Neural cell (in vitro differentiated cells): ENCODE data around the gene CCDC154. TPM values are rescaled to one million over a fixed set of nuclear protein-coding genes. Genes with fewer than 3 reads are reported as not detected.

Experiments
- H2AFZ ChIP-seq: fragments of 200-600, 300-800 bp; sonication (generic), shearing (Covaris generic); 2 replicates; pipeline ENCODE4 v1.6.0; 2014; ENCODE audit warnings: low read depth, mild to moderate bottlenecking, antibody characterized with exemption, low read length, moderate library complexity
- H3F3A ChIP-seq: fragments of 200-600 bp; shearing (Covaris generic); 2 replicates; pipeline ENCODE4 v1.6.1; 2016; ENCODE audit warnings: mild to moderate bottlenecking, moderate library complexity, mixed read lengths, antibody characterized with exemption, low read length; ENCODE audit not compliant: insufficient read depth, poor library complexity, severe bottlenecking
- H3K27ac ChIP-seq: fragments of 200-600, 300-800 bp; sonication (generic), shearing (Covaris generic); 2 replicates; pipeline ENCODE4 v1.5.1; 2014; ENCODE audit warnings: mild to moderate bottlenecking, low read length, moderate library complexity
- H3K27me3 ChIP-seq: fragments of 300-800, 200-600 bp; sonication (generic), shearing (Covaris generic); 2 replicates; pipeline ENCODE4 v1.6.0; 2014; ENCODE audit warnings: mild to moderate bottlenecking, low read depth, low read length, moderate library complexity; ENCODE audit not compliant: insufficient read depth
- H3K36me3 ChIP-seq: fragments of 300-800, 200-600 bp; sonication (generic), shearing (Covaris generic); 2 replicates; pipeline ENCODE4 v1.5.1; 2014; ENCODE audit warnings: mild to moderate bottlenecking, antibody characterized with exemption, low read length, moderate library complexity; ENCODE audit not compliant: insufficient read depth
- H3K4me2 ChIP-seq: fragments of 300-800, 200-600 bp; sonication (generic), shearing (Covaris generic); 2 replicates; pipeline ENCODE4 v1.6.0; 2014; ENCODE audit warnings: mild to moderate bottlenecking, low read length
- H3K4me3 ChIP-seq: fragments of 300-800, 200-600 bp; sonication (generic), shearing (Covaris generic); 2 replicates; pipeline ENCODE4 v1.5.1; 2014; ENCODE audit warnings: mild to moderate bottlenecking, low read length, moderate library complexity
- H3K79me2 ChIP-seq: fragments of 200-600 bp; shearing (Covaris generic); replicated peaks from 2 replicates; pipeline ENCODE4 v1.6.0; 2014; ENCODE audit warnings: mild to moderate bottlenecking, low read length, moderate library complexity; ENCODE audit not compliant: insufficient read depth
- H3K9ac ChIP-seq: fragments of 300-800, 200-600 bp; sonication (generic), shearing (Covaris generic); 2 replicates; pipeline ENCODE4 v1.6.1; 2016; ENCODE audit warnings: mild to moderate bottlenecking, low read length, mixed read lengths
- H3K9me2 ChIP-seq: fragments of 200-600 bp; shearing (Covaris generic); 2 replicates; pipeline ENCODE4 v1.6.1; 2016; ENCODE audit warnings: mild to moderate bottlenecking, low read length, mixed read lengths; ENCODE audit not compliant: insufficient read depth
- H3K9me3 ChIP-seq: fragments of 200-600, 300-800 bp; sonication (generic), shearing (Covaris generic); 2 replicates; pipeline ENCODE4 v1.6.1; 2016; ENCODE audit warnings: mild to moderate bottlenecking, mixed run types, low read length, moderate library complexity, mixed read lengths
- H4K20me1 ChIP-seq: fragments of 200-600 bp; shearing (Covaris generic); 2 replicates; pipeline ENCODE4 v1.6.1; 2016; ENCODE audit warnings: mild to moderate bottlenecking, mixed run types; ENCODE audit not compliant: insufficient read depth
- EP300 ChIP-seq: fragments of 450-650 bp; conservative IDR thresholded peaks from 2 replicates; pipeline ENCODE4 v1.6.1; 2014; ENCODE audit warnings: antibody characterized with exemption, mild to moderate bottlenecking, moderate library complexity; ENCODE audit not compliant: poor library complexity, severe bottlenecking
- EZH2 ChIP-seq: fragments of 200-600, 300-800 bp; shearing (Covaris generic), sonication (generic); IDR thresholded peaks from 2 replicates; pipeline ENCODE4 v1.6.1; 2014; ENCODE audit warnings: antibody characterized with exemption, low read length, borderline replicate concordance, mild to moderate bottlenecking; ENCODE audit not compliant: insufficient read depth, poor library complexity, severe bottlenecking
- MXI1 ChIP-seq: fragments of 450-650 bp; conservative IDR thresholded peaks from 2 replicates; pipeline ENCODE4 v1.6.1; 2014; ENCODE audit warnings: antibody characterized with exemption, mild to moderate bottlenecking; ENCODE audit not compliant: poor library complexity, severe bottlenecking
- POLR2AphosphoS5 ChIP-seq: IDR thresholded peaks from 2 replicates; pipeline ENCODE4 v1.6.1; 2012
- RAD21 ChIP-seq: fragments of 450-650 bp; conservative IDR thresholded peaks from 2 replicates; pipeline ENCODE4 v1.6.1; 2014; ENCODE audit warnings: antibody characterized with exemption, mild to moderate bottlenecking, moderate library complexity
- SMC3 ChIP-seq: fragments of 450-650 bp; conservative IDR thresholded peaks from 2 replicates; pipeline ENCODE4 v1.6.1; 2014; ENCODE audit warnings: antibody characterized with exemption, mild to moderate bottlenecking, moderate library complexity; ENCODE audit not compliant: poor library complexity
- TAF1 ChIP-seq: IDR thresholded peaks from 2 replicates; pipeline ENCODE4 v1.6.1; 2012; ENCODE audit warnings: low read depth
- polyA plus RNA-seq: library from polyadenylated mRNA; depleted of rRNA; stranded (reverse); fragments of >200 nt; gene quantifications from 2 replicates; pipeline ENCODE4 v1.2.3, GENCODE V29; 2014
- TF ChIP-seq, protein P1 (sequence below): IDR thresholded peaks from 2 replicates; pipeline ENCODE4 v1.6.1; 2012; ENCODE audit warnings: borderline replicate concordance
- TF ChIP-seq, protein P2 (sequence below): fragments of 450-650 bp; IDR thresholded peaks from 2 replicates; pipeline ENCODE4 v1.5.1; 2014; ENCODE audit warnings: antibody characterized with exemption, mild to moderate bottlenecking, moderate library complexity; ENCODE audit not compliant: poor library complexity, severe bottlenecking

CCDC154 gene
- polyA plus RNA-seq, 1 donor from 2014 or later: 3.3 TPM

- Histone ChIP-seq H2AFZ (peak within 1 kb of the TSS; percentile 83), H3K27ac (peak within 1 kb of the TSS; percentile 75), H3K9me3 (no peaks in the 10 kb centered on the region), H3K9ac (peak within 1 kb of the TSS; percentile 91), H4K20me1 (no peaks in the 10 kb centered on the region), H3K4me3 (peak within 1 kb of the TSS; percentile 88), H3K4me2 (peak within 1 kb of the TSS; percentile 95), H3K27me3 (no peaks in the 10 kb centered on the region), H3F3A (no peaks in the 10 kb centered on the region), H3K79me2 (peaks cover 17% of the 10 kb centered on the region), H3K9me2 (no peaks in the 10 kb centered on the region), H3K36me3 (no peaks in the 10 kb centered on the region)
- TF ChIP-seq RAD21 (no peak), EP300 (peak; percentile 50), MXI1 (peak; percentile 97), EZH2 (no peak), SMC3 (peak; percentile 29), POLR2AphosphoS5 (peak; percentile 86), TAF1 (no peak)
- TF ChIP-seq, protein P1, sequence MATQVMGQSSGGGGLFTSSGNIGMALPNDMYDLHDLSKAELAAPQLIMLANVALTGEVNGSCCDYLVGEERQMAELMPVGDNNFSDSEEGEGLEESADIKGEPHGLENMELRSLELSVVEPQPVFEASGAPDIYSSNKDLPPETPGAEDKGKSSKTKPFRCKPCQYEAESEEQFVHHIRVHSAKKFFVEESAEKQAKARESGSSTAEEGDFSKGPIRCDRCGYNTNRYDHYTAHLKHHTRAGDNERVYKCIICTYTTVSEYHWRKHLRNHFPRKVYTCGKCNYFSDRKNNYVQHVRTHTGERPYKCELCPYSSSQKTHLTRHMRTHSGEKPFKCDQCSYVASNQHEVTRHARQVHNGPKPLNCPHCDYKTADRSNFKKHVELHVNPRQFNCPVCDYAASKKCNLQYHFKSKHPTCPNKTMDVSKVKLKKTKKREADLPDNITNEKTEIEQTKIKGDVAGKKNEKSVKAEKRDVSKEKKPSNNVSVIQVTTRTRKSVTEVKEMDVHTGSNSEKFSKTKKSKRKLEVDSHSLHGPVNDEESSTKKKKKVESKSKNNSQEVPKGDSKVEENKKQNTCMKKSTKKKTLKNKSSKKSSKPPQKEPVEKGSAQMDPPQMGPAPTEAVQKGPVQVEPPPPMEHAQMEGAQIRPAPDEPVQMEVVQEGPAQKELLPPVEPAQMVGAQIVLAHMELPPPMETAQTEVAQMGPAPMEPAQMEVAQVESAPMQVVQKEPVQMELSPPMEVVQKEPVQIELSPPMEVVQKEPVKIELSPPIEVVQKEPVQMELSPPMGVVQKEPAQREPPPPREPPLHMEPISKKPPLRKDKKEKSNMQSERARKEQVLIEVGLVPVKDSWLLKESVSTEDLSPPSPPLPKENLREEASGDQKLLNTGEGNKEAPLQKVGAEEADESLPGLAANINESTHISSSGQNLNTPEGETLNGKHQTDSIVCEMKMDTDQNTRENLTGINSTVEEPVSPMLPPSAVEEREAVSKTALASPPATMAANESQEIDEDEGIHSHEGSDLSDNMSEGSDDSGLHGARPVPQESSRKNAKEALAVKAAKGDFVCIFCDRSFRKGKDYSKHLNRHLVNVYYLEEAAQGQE: no peak
- TF ChIP-seq, protein P2, sequence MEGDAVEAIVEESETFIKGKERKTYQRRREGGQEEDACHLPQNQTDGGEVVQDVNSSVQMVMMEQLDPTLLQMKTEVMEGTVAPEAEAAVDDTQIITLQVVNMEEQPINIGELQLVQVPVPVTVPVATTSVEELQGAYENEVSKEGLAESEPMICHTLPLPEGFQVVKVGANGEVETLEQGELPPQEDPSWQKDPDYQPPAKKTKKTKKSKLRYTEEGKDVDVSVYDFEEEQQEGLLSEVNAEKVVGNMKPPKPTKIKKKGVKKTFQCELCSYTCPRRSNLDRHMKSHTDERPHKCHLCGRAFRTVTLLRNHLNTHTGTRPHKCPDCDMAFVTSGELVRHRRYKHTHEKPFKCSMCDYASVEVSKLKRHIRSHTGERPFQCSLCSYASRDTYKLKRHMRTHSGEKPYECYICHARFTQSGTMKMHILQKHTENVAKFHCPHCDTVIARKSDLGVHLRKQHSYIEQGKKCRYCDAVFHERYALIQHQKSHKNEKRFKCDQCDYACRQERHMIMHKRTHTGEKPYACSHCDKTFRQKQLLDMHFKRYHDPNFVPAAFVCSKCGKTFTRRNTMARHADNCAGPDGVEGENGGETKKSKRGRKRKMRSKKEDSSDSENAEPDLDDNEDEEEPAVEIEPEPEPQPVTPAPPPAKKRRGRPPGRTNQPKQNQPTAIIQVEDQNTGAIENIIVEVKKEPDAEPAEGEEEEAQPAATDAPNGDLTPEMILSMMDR: no peak
These were observed 30.6 kb upstream of the CCDC154 start, which contains the start of gene CLCN7 for GRCh38 chr16:1474796-1475551. Gene CLCN7, minus strand, starts transcription at chr16:1475028. Its CDS starts 54 bp downstream, at chr16:1474974.

DNA sequence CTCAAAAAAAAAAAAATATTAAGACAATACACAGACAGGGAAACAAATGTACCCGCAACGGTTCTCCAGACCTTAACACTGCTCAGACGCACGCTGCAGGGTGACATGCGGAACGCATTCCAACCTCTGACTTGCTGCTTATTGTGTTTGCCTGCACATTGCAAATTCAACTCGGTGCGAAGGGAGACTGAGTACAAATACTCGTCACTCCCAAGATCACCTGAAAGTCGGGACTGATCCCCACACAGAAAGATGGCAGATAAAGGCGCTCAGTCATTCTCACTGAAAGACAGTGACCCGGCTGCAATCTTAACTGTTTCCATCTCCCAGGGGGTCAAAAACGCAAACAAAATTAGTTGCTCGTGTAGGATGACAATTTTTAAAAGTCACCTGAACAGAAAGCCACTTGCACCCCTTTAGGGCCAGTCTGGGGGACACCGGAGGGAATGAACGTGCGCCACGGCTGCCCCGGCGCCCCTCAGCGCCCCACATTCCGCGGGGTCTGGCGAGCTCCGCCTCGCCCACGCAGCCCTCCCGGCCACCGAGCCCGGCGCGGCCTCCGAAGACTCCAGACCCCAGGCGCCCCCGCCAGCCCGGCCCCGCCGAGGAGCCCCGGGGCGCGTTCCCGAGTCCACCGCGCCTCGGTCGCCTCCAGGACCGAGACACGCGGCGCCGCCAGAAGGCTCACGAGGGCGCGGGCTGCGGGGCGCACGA lies 29.9 kb upstream of the CCDC154 start:
- Histone ChIP-seq H3K9me3 (no peaks in the 10 kb centered on the region), H3K79me2 (peaks cover 17% of the 10 kb centered on the region), H2AFZ (no peak overlapping the region)

More for the DNA sequence above, 29.9 kb upstream of the CCDC154 start:
- peak overlapping the region; percentile 88 for H3K4me3 ChIP-seq
- H3F3A ChIP-seq: no peaks in the 10 kb centered on the region
- no peaks in the 10 kb centered on the region for H3K36me3 ChIP-seq
- H4K20me1 ChIP-seq: no peaks in the 10 kb centered on the region
- H3K9me2 ChIP-seq: no peaks in the 10 kb centered on the region
- peak overlapping the region; percentile 91 for H3K9ac ChIP-seq
- no peak overlapping the region for H3K27ac ChIP-seq
- TF ChIP-seq, protein P1: no peak
- TF ChIP-seq EZH2 (no peak), RAD21 (no peak), MXI1 (no peak), EP300 (no peak), TAF1 (no peak), POLR2AphosphoS5 (no peak)
- TF ChIP-seq, protein P2: no peak
- no peaks in the 10 kb centered on the region for H3K27me3 ChIP-seq
- peak overlapping the region; percentile 95 for H3K4me2 ChIP-seq
